ENCODE results near the gene GRHL1.

GRHL1 gene

DNA sequence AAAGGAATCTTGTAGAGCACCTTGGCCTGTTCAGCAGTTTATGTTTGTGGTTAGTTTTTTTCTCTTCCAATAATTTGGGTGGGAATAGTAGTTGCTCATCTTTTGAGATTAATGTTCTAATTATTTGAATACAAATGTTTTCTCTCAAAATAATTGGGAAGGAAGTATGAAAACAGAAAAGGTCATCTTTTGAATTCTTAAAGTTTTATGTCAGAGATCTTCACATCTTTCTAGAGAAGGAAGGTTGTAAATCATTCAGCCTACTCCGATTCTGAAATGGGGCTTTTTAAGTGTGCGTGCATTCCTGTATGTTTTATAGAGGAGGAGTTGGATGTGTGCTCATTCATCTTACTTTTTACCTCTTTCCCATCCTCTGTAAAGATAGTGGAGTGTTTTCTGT lies 29.0 kb downstream of the GRHL1 start:
- no peak overlapping the region for H3K4me3 ChIP-seq (ENCODE audit: low read depth, low read length)
- TF ChIP-seq, protein P1, sequence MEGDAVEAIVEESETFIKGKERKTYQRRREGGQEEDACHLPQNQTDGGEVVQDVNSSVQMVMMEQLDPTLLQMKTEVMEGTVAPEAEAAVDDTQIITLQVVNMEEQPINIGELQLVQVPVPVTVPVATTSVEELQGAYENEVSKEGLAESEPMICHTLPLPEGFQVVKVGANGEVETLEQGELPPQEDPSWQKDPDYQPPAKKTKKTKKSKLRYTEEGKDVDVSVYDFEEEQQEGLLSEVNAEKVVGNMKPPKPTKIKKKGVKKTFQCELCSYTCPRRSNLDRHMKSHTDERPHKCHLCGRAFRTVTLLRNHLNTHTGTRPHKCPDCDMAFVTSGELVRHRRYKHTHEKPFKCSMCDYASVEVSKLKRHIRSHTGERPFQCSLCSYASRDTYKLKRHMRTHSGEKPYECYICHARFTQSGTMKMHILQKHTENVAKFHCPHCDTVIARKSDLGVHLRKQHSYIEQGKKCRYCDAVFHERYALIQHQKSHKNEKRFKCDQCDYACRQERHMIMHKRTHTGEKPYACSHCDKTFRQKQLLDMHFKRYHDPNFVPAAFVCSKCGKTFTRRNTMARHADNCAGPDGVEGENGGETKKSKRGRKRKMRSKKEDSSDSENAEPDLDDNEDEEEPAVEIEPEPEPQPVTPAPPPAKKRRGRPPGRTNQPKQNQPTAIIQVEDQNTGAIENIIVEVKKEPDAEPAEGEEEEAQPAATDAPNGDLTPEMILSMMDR (IDR thresholded peaks at IDR 0.05; ENCODE audit: borderline replicate concordance, insufficient read depth, low read depth, low read length) = no peak

DNA sequence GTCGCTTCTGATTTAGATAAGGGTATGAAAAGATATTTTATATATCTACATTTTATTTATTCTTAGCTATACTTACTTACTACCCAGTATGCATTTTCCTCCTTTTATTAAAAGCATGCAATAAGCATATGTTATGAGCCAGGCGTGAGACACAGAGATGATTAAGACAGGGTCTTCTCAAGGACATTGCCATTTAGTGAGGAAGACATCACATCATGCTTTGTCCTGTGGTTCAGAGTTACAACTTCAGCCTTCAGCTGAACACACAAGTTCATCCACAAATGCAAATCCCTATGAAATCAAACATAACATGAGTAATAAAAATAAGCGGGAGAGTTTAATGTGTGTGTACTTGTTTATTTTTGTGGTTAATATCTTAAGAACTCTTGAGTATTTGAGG lies 30.2 kb downstream of the GRHL1 start:
- no peak overlapping the region for H3K4me3 ChIP-seq (ENCODE audit: low read depth, low read length)
- TF ChIP-seq, protein P1 (IDR thresholded peaks at IDR 0.05; ENCODE audit: borderline replicate concordance, insufficient read depth, low read depth, low read length) = no peak

DNA sequence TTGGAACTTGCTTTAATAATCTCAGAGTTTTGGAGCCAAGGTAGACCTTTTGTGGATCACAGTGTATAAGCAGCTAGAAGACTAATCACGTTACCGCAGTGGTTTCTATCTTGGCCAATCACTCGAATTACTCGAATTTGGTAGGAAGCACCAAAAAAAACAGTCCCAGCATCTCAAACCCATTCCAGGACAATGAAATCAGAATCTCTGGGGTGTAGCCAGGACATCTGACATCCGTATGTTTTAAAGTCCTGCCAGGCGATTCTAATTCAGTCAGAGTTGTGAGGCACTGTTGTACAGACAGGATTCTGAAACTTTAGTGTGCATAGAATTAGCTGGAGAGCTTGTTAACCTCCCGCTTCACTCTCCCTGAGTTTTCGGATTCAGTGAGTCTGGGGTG lies 30.8 kb downstream of the GRHL1 start:
- no peak overlapping the region for H3K4me3 ChIP-seq (ENCODE audit: low read depth, low read length)
- TF ChIP-seq, protein P1 (IDR thresholded peaks at IDR 0.05; ENCODE audit: borderline replicate concordance, insufficient read depth, low read depth, low read length) = no peak

DNA sequence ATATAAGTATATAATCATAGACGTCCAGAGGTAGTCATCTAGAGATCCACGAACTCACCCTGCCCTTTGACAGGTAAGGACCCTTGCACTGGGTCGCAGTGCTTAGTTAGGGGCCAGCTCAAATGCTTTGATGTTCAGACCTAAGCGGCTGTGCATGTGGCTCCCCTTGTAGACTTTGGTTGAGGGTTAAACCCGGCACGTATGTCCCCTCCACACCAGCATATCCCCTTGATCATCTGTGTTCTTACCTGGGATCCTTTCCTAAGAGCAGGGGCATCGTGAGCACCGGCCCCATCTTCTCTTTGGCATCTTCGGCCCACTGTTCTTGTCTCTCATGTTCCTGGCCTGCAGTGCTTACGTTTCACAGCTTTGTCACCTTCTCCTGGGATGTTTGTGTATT lies 31.4 kb downstream of the GRHL1 start:
- TF ChIP-seq, protein P1 (IDR thresholded peaks at IDR 0.05; ENCODE audit: borderline replicate concordance, insufficient read depth, low read depth, low read length) = no peak
- no peak overlapping the region for H3K4me3 ChIP-seq (ENCODE audit: low read depth, low read length)

DNA sequence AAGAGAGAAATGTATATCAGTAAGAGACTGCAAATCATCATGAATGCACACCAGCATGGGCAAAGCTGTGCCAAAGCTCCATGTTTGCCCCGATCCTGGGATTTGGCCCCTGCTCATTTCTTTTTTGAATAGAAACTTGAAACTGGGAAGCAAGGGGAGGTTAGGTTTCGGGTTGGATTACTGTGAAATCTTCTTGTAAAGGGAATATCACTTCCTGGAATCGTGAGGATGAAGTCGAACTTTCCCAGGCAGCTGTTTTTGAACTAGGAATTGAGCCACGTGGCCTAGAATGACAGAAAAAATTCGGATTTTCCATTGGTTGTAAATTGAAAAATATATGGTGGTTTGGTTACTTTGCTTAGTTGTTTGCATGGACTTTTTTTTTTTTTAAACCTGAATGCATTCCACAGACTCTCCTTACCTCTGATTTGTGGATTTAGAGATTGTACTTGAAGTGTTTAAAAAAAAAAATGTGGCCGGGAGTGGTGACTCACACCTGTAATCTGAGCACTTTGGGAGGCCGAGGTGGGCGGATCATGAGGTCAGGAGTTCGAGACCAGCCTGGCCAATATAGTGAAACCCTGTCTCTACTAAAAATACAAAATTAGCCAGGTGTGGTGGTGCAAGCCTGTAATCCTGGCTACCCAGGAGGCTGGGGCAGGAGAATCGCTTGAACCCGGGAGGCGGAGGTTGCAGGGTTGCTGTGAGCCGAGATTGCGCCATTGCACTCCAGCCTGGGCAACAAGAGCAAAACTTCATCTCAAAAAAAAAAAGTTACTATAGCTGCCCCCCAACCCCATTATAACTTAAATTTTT lies 32.1 kb downstream of the GRHL1 start:
- H3K4me3 ChIP-seq (ENCODE audit: low read depth, low read length) = no peak overlapping the region
- TF ChIP-seq, protein P1 (IDR thresholded peaks at IDR 0.05; ENCODE audit: borderline replicate concordance, insufficient read depth, low read depth, low read length) = no peak

- TF ChIP-seq, protein P1 (IDR thresholded peaks at IDR 0.05; ENCODE audit: borderline replicate concordance, insufficient read depth, low read depth, low read length) = peak; percentile 48; the same call in 1 of the 2 replicates
- no peak overlapping the region for H3K4me3 ChIP-seq (ENCODE audit: low read depth, low read length)
These were observed 32.8 kb downstream of the GRHL1 start for GRCh38 chr2:9984217-9984739.

Data from GM12875 (cell line).